PC-9 (cell line): ENCODE results near the gene GRIPAP1. TPM values are rescaled to one million over a fixed set of nuclear protein-coding genes. Genes with fewer than 3 reads are reported as not detected.

Source experiments
- BruUV-seq: library from RNA; stranded (reverse); fragments of 400-500 nt; replicated peaks from 2 replicates; lab custom pipeline; 2021; lab: Mats Ljungman, UMichigan
- CTCF ChIA-PET: fragments of 300-600 bp; sonication (Branson Sonifier 250); formaldehyde crosslinking; loops from one replicate; lab custom pipeline; 2022; ENCODE audit warnings: antibody characterized with exemption; lab: Charles Lee
- POLR2A ChIA-PET: fragments of 300-600 bp; sonication (Branson Sonifier 250); formaldehyde crosslinking; loops from one replicate; lab custom pipeline; 2022; ENCODE audit warnings: antibody characterized with exemption; ENCODE audit not compliant: unreplicated experiment; lab: Charles Lee
- DNase-seq, 2 experiments: peaks; one replicate each; pipeline versions ENCODE4 v3.0.0 to v3.0.0-alpha.2; 2015 to 2022; ENCODE audit warnings: mixed read lengths in 1 of 2
- H2AFZ ChIP-seq: fragments of 200-600 bp; sonication (generic); 2 replicates; pipeline ENCODE4 v1.8.1; 2017; ENCODE audit warnings: antibody characterized with exemption
- H3F3A ChIP-seq: fragments of 200-600 bp; sonication (generic); 2 replicates; pipeline ENCODE4 v1.8.1; 2017; ENCODE audit warnings: antibody characterized with exemption, mild to moderate bottlenecking, low read depth; ENCODE audit not compliant: insufficient read depth
- H3K27ac ChIP-seq: fragments of 200-600 bp; sonication (generic); 2 replicates; pipeline ENCODE4 v1.6.1; 2016; ENCODE audit warnings: mixed run types
- H3K27me3 ChIP-seq: fragments of 200-600 bp; sonication (generic); 2 replicates; pipeline ENCODE4 v1.6.1; 2016; ENCODE audit warnings: low read depth, mixed run types; ENCODE audit not compliant: insufficient read depth
- H3K36me3 ChIP-seq: fragments of 200-600 bp; sonication (generic); 2 replicates; pipeline ENCODE4 v1.6.1; 2016; ENCODE audit warnings: low read depth, mixed run types
- H3K4me1 ChIP-seq: fragments of 200-600 bp; sonication (generic); replicated peaks from 2 replicates; pipeline ENCODE4 v1.6.1; 2016; ENCODE audit warnings: mixed run types; ENCODE audit not compliant: insufficient read depth
- H3K4me2 ChIP-seq: fragments of 200-600 bp; sonication (generic); 2 replicates; pipeline ENCODE4 v1.6.1; 2017; ENCODE audit warnings: mixed run types
- H3K4me3 ChIP-seq: fragments of 200-600 bp; sonication (generic); 2 replicates; pipeline ENCODE4 v1.6.1; 2016; ENCODE audit warnings: mixed run types
- H3K79me2 ChIP-seq: fragments of 200-600 bp; sonication (generic); 2 replicates; pipeline ENCODE4 v1.6.1; 2017; ENCODE audit warnings: low read depth, mixed run types
- H3K9me2 ChIP-seq: fragments of 200-600 bp; sonication (generic); 2 replicates; pipeline ENCODE4 v1.8.1; 2017; ENCODE audit warnings: mild to moderate bottlenecking; ENCODE audit not compliant: insufficient read depth
- H3K9me3 ChIP-seq: fragments of 200-600 bp; sonication (generic); 2 replicates; pipeline ENCODE4 v1.8.1; 2016; ENCODE audit warnings: low read depth; ENCODE audit not compliant: insufficient read depth
- H4K20me1 ChIP-seq: fragments of 200-600 bp; sonication (generic); 2 replicates; pipeline ENCODE4 v1.8.1; 2017; ENCODE audit not compliant: insufficient read depth
- EZH2 ChIP-seq: fragments of 200-600 bp; sonication (generic); IDR thresholded peaks from 2 replicates; pipeline ENCODE4 v1.8.0; 2017; ENCODE audit warnings: antibody characterized with exemption, low read depth
- intact Hi-C: fragments of 100-400 bp; cut with micrococcal nuclease; formaldehyde crosslinking; loops from one replicate; pipeline ENCODE4 v1.10.0; 2022; ENCODE audit not compliant: unreplicated experiment
- total RNA-seq: library from RNA; stranded (reverse); gene quantifications from 2 replicates; pipeline ENCODE4 v1.2.3, GENCODE V29; 2021
- TF ChIP-seq, protein P1 (sequence below): fragments of 200-600 bp; sonication (generic); conservative IDR thresholded peaks from 2 replicates; pipeline ENCODE4 v1.6.1; 2017; ENCODE audit warnings: mixed run types, antibody characterized with exemption, mild to moderate bottlenecking, moderate library complexity

Gene GRIPAP1
- total RNA-seq, 1 experiment from 2014 or later, result 33.6 TPM

DNA sequence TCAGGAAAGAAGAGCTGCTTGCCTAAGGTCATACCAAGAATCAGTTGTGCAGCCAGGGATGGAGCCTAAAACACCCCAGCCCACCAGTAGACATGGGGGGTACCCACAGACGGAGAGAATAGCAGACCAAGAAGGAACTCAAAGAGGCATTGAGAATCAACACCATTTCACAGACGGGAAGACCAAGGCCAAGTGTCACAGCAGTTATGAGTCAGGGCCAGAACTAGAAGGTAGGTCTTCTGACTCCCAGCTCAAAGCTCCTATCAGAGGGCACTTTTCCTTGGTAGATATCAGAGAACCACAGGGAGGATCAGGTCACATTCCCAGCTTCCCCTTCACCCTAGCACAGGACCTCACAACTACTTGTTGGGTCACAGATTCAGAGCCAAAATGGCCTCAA is 59.2 kb downstream of the GRIPAP1 start:
- no peaks in the 10 kb centered on the region for H3K36me3 ChIP-seq
- intact Hi-C loops, result no loop called here
- CTCF ChIA-PET, result no interaction called here

DNA sequence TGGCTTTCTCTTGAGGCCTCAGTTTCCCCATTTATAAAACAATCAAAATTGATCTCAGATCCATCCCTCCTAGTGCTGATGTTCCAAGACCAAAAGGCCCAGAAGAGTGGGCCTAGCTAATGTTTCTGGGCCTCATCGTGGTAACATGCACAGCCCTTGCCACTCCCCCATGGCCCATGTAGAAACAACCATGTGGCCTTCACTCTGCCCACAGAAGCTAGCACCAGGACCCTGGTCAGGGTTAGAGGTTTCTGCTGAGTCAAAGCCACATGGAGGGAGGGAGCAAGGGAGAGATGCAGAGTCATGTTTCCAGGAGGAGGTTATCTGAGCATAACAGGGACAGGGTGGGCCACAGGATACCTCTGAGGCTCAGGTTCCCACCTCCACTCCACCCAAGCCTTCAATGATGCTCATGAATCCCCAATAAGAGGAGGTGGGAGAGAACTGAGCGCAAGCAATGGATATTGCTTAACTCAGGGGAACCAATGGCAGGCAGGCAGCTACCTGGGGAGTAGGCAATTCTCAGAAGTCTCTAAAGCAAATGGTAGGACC is 61.6 kb downstream of the GRIPAP1 start:
- H2AFZ ChIP-seq, result no peak overlapping the region
- no peak overlapping the region for H3K4me3 ChIP-seq
- H3K9me3 ChIP-seq, result no peaks in the 10 kb centered on the region
- H3K4me1 ChIP-seq, result no peaks in the 10 kb centered on the region
- no peak overlapping the region for H3K4me2 ChIP-seq
- ChIA-PET CTCF (no interaction called here), POLR2A (no interaction called here)
- TF ChIP-seq EZH2, result no peak
- TF ChIP-seq, protein P1, sequence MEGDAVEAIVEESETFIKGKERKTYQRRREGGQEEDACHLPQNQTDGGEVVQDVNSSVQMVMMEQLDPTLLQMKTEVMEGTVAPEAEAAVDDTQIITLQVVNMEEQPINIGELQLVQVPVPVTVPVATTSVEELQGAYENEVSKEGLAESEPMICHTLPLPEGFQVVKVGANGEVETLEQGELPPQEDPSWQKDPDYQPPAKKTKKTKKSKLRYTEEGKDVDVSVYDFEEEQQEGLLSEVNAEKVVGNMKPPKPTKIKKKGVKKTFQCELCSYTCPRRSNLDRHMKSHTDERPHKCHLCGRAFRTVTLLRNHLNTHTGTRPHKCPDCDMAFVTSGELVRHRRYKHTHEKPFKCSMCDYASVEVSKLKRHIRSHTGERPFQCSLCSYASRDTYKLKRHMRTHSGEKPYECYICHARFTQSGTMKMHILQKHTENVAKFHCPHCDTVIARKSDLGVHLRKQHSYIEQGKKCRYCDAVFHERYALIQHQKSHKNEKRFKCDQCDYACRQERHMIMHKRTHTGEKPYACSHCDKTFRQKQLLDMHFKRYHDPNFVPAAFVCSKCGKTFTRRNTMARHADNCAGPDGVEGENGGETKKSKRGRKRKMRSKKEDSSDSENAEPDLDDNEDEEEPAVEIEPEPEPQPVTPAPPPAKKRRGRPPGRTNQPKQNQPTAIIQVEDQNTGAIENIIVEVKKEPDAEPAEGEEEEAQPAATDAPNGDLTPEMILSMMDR, result no peak
- H3K27me3 ChIP-seq, result no peaks in the 10 kb centered on the region
- DNase-seq, result no peak
- intact Hi-C loops, result no loop called here
- H3K79me2 ChIP-seq, result no peaks in the 10 kb centered on the region
- no peaks in the 10 kb centered on the region for H3K9me2 ChIP-seq
- H4K20me1 ChIP-seq, result no peaks in the 10 kb centered on the region; the same call in 1 of the 2 replicates
- H3K36me3 ChIP-seq, result no peaks in the 10 kb centered on the region
- BruUV-seq, result no TSS peak
- no peak overlapping the region for H3K27ac ChIP-seq
- no peaks in the 10 kb centered on the region for H3F3A ChIP-seq

More for the DNA sequence above, 59.2 kb downstream of the GRIPAP1 start:
- no peak for TF ChIP-seq EZH2
- TF ChIP-seq, protein P1, result no peak
- Histone ChIP-seq H3K4me2 (no peak overlapping the region), H3K27ac (no peak overlapping the region), H3K9me3 (no peaks in the 10 kb centered on the region), H3K27me3 (no peaks in the 10 kb centered on the region), H4K20me1 (no peaks in the 10 kb centered on the region; the same call in 1 of the 2 replicates), H3K9me2 (no peaks in the 10 kb centered on the region), H2AFZ (no peak overlapping the region), H3K79me2 (no peaks in the 10 kb centered on the region), H3K4me1 (no peaks in the 10 kb centered on the region), H3F3A (no peaks in the 10 kb centered on the region), H3K4me3 (no peak overlapping the region)
- no peak for DNase-seq
- no TSS peak for BruUV-seq
- POLR2A ChIA-PET, result no interaction called here

DNA sequence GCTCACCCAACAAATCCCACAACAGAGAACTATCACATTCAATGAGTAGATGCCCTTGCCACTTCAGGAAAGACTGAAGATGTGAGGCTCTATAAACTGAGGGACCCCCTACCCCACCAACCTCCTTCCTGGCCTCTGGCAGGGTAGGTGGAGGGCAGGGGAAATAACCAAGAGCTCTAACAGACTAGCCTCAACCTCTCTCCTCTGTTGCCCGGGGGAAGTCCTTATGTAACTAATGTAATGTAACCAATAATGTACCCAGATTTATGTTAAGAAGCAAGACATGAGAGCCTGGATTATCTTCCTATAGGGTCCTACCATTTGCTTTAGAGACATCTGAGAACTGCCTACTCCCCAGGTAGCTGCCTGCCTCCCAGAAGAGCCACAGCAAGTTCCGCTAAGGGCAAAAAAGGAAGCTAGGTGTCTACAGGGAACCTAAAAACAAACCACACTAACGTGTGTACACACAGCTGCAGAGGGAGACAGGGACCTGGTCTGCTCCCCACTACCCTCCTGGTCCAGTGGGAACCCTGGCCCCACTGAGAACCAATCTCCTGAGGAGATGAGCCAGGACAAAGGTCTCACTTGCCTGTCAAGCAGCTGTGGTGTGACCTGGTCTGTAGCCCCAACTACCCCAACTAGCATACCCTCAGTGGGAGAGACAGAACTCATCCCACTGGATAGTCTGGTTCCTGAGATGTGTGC is 62.4 kb downstream of the GRIPAP1 start:
- CTCF ChIA-PET, result no interaction called here
- H3K9me3 ChIP-seq, result no peaks in the 10 kb centered on the region
- no peaks in the 10 kb centered on the region for H3K79me2 ChIP-seq

More for the DNA sequence above, 62.4 kb downstream of the GRIPAP1 start:
- Histone ChIP-seq H4K20me1 (no peaks in the 10 kb centered on the region), H3K27me3 (no peaks in the 10 kb centered on the region), H3K27ac (no peak overlapping the region), H3F3A (no peaks in the 10 kb centered on the region), H3K4me3 (no peak overlapping the region), H3K4me2 (no peak overlapping the region), H3K4me1 (no peaks in the 10 kb centered on the region), H3K36me3 (no peaks in the 10 kb centered on the region), H3K9me2 (no peaks in the 10 kb centered on the region), H2AFZ (no peak overlapping the region)
- POLR2A ChIA-PET, result no interaction called here
- no peak for DNase-seq
- BruUV-seq, result no TSS peak
- intact Hi-C loops, result no loop called here
- no peak for TF ChIP-seq EZH2
- TF ChIP-seq, protein P1, result no peak
